Ovary (tissue), 9 donors: ENCODE measurements around the gene CDC23. TPM values are rescaled to one million over a fixed set of nuclear protein-coding genes. Genes with fewer than 3 reads are reported as not detected.

ENCODE experiments used
- DNase-seq, 5 donors: peaks; one replicate each; pipeline ENCODE4 v3.0.0-alpha.2; 2019 to 2020
- H3K27ac ChIP-seq, 2 donors: fragments of 200-600 bp; one replicate each; pipeline versions ENCODE4 v1.5.1 to v1.8.0; 2019 to 2022
- H3K27me3 ChIP-seq: fragments of 200-600 bp; one replicate; pipeline ENCODE4 v1.8.0; 2022
- H3K36me3 ChIP-seq: fragments of 200-600 bp; sonication (generic); one replicate; pipeline ENCODE4 v1.5.1; 2019
- H3K4me1 ChIP-seq: one replicate; pipeline ENCODE4 v1.8.1; 2013; ENCODE audit warnings: mild to moderate bottlenecking, moderate library complexity; ENCODE audit not compliant: insufficient read depth
- H3K4me3 ChIP-seq: fragments of 200-600 bp; sonication (generic); one replicate; pipeline ENCODE4 v1.5.1; 2017
- H3K9me3 ChIP-seq, 2 donors: fragments of 200-600 bp in 1 of 2; sonication (generic) in 1 of 2; one replicate each; pipeline versions ENCODE4 v1.5.1 to v1.8.1; 2013 to 2019; ENCODE audit warnings: mild to moderate bottlenecking in 1 of 2, moderate library complexity in 1 of 2
- CTCF ChIP-seq, 3 donors: fragments of 450-650 bp in 2 of 3; fragments of 200-600 bp in 1 of 3; IDR thresholded peaks; one replicate each; pipeline versions ENCODE4 v1.5.1 to v1.8.0; 2016 to 2022; ENCODE audit warnings: antibody characterized with exemption in 3 of 3, mild to moderate bottlenecking in 1 of 3
- EP300 ChIP-seq: sonication (generic); formaldehyde crosslinking; IDR thresholded peaks from one replicate; pipeline ENCODE4 v1.6.1; 2017; ENCODE audit warnings: antibody characterized with exemption
- POLR2A ChIP-seq: fragments of 450-650 bp; IDR thresholded peaks from one replicate; pipeline ENCODE4 v1.6.1; 2017; ENCODE audit warnings: antibody characterized with exemption, mild to moderate bottlenecking, moderate library complexity
- WGBS, 3 donors: extraction: QIAGEN DNeasy Blood & Tissue Kit in 1 of 3; methylation state at CpG; one replicate each; pipeline versions ENCODE4 v1.1.5 to v1.1.7; 2013 to 2017; 5-methylcytosine and 5-hydroxymethylcytosine counted together
- intact Hi-C, 4 donors: fragments of 100-400 bp; cut with DNase I; formaldehyde crosslinking; loops; one replicate each; pipeline versions ENCODE4 v1.11.0 to v1.15.1; 2022 to 2023
- polyA plus RNA-seq, 2 donors: library from polyadenylated mRNA; stranded (reverse); fragments of 200-250 nt in 1 of 2; fragments of 350-450 nt in 1 of 2; fragmentation: Illumina TruSeq in 1 of 2; extraction: RNeasy Lipid Tissue Mini Kit (QIAGEN cat#74804) in 1 of 2; gene quantifications; one replicate each; pipeline ENCODE4 v1.2.3, GENCODE V29; 2013 to 2014
- total RNA-seq, 7 donors: library from RNA; depleted of rRNA in 2 of 7; stranded (reverse); fragments of >200 nt in 2 of 7; fragmentation: NEBNext Ultra II Directional in 3 of 7; extraction: Animal tissue kit (Norgen Biotek cat#: 25700) in 3 of 7; gene quantifications; one replicate each; pipeline versions ENCODE4 v1.1.0 to v1.2.4, GENCODE V29; 2016 to 2023
- donor health status: DM: no; HTN: no; CAD: no; lungs with moderate emphysema.
- donor health status: DM: no; HTN: no; CAD: no.
- donor health status: Bipolar disorder and iron deficiency.
- donor health status: DM: yes; HTN: yes; CAD: no.
- donor health status: DM: no; HTN: no; CAD: no.
- donor health status: DM: yes; HTN: yes; CAD: no.

CDC23 gene
- total and polyA plus RNA-seq, 9 donors = 10.6 to 28.8 (median 21.6) TPM

- Histone ChIP-seq H3K4me1 (no peaks in the 10 kb centered on the region), H3K4me3 (no peak overlapping the region), H3K36me3 (no peaks in the 10 kb centered on the region), H3K9me3 (no peaks in the 10 kb centered on the region), H3K27me3 (no peaks in the 10 kb centered on the region), H3K27ac (no peak overlapping the region)
- DNase-seq = no peak
- TF ChIP-seq CTCF (IDR thresholded peaks at IDR 0.05) (no peak), POLR2A (no peak)
- intact Hi-C loops = loop anchor here in 2 of 4 donors (5.0 to 10.0 kb wide), 2 partner anchors 362 to 365 kb away; no protein-coding TSS in a partner anchor
- WGBS, 3 donors = 56 to 68% (median 60%) methylated on average over 3 of the region's 3 CpGs
Observed at GRCh38 chr5:138139781-138140090, 73.4 kb downstream of the CDC23 start.

GRCh38 chr5:138138949-138139780, 74.0 kb downstream of the CDC23 start, which contains the start of gene NME5:
TSS of gene NME5 (minus strand) at chr5:138139428. CDS start at chr5:138138780, 648 bp downstream.
- Histone ChIP-seq H3K4me1 (no peaks in the 10 kb centered on the region), H3K9me3 (no peaks in the 10 kb centered on the region), H3K27ac (no peak within 1 kb of the TSS), H3K27me3 (no peaks in the 10 kb centered on the region), H3K4me3 (peak within 1 kb of the TSS; percentile 41), H3K36me3 (no peaks in the 10 kb centered on the region)
- DNase-seq = peak; percentile 57 to 82 (median 70)
- intact Hi-C loops = loop anchor here in 2 of 4 donors (5.0 to 10.0 kb wide), 2 partner anchors 362 to 364 kb away; no protein-coding TSS in a partner anchor
- 2 to 4% (median 3%) methylated on average over 31 of the region's 31 CpGs for WGBS, 3 donors
- TF ChIP-seq EP300 (no peak), CTCF (IDR thresholded peaks at IDR 0.05) (no peak), POLR2A (no peak)

Other genes starting within 250 kb of the CDC23 start
- 10 to 100 TPM; 28.5 to 56.7 (median 47.3) TPM for gene FAM13B, start 180.2 kb downstream of the CDC23 start, total RNA-seq
- 10 to 100 TPM; 18.8 to 32.2 TPM for gene FAM13B, start 180.2 kb downstream of the CDC23 start, polyA plus RNA-seq
- gene WNT8A, start 129.3 kb downstream of the CDC23 start, total RNA-seq = not detected
- gene WNT8A, start 129.3 kb downstream of the CDC23 start, polyA plus RNA-seq = not detected
- 10 to 100 TPM in 2 of 7 donors, 1 to 10 TPM in 5; 3.6 to 16.2 (median 7.2) TPM for gene NME5, start 73.9 kb downstream of the CDC23 start, total RNA-seq
- 1 to 10 TPM; 3.6 to 6.2 TPM for gene NME5, start 73.9 kb downstream of the CDC23 start, polyA plus RNA-seq
- 10 to 100 TPM; 37.2 to 56.2 (median 50.2) TPM for gene BRD8, start 34.7 kb downstream of the CDC23 start, total RNA-seq
- 10 to 100 TPM; 44.0 to 74.8 TPM for gene BRD8, start 34.7 kb downstream of the CDC23 start, polyA plus RNA-seq
- gene KIF20A, start 34.2 kb downstream of the CDC23 start, total RNA-seq = 1 to 10 TPM in 1 of 7 donors, under 1 TPM in 4, not detected in 2; 0.10 to 1.1 (median 0.34) TPM
- gene KIF20A, start 34.2 kb downstream of the CDC23 start, polyA plus RNA-seq = 1 to 10 TPM in 1 of 2 donors, under 1 TPM in 1; 0.47 to 3.1 TPM
- gene GFRA3, start 61.3 kb upstream of the CDC23 start, total RNA-seq = under 1 TPM in 5 of 7 donors, not detected in 2; 0.18 to 0.84 (median 0.32) TPM
- 1 to 10 TPM in 1 of 2 donors, under 1 TPM in 1; 0.61 to 2.5 TPM for gene GFRA3, start 61.3 kb upstream of the CDC23 start, polyA plus RNA-seq
- gene CDC25C, start 118.5 kb upstream of the CDC23 start, total RNA-seq = under 1 TPM in 2 of 7 donors, not detected in 5; 0.13 to 0.23 TPM
- gene CDC25C, start 118.5 kb upstream of the CDC23 start, polyA plus RNA-seq = under 1 TPM; 0.06 to 0.30 TPM
- gene FAM53C, start 124.9 kb upstream of the CDC23 start, total RNA-seq = 10 to 100 TPM; 14.2 to 29.3 (median 19.9) TPM
- 10 to 100 TPM; 13.1 to 26.4 TPM for gene FAM53C, start 124.9 kb upstream of the CDC23 start, polyA plus RNA-seq
- gene KDM3B, start 139.4 kb upstream of the CDC23 start, total RNA-seq = 10 to 100 TPM; 42.9 to 79.0 (median 71.4) TPM
- 10 to 100 TPM; 38.8 to 70.1 TPM for gene KDM3B, start 139.4 kb upstream of the CDC23 start, polyA plus RNA-seq
- gene REEP2, start 225.7 kb upstream of the CDC23 start, total RNA-seq = 10 to 100 TPM in 1 of 7 donors, 1 to 10 TPM in 6; 3.5 to 11.4 (median 5.7) TPM
- gene REEP2, start 225.7 kb upstream of the CDC23 start, polyA plus RNA-seq = 1 to 10 TPM; 3.5 to 8.0 TPM